PC-3 (cell line): Measurements from ENCODE around the gene FAM234A. TPM values are rescaled to one million over a fixed set of nuclear protein-coding genes. Genes with fewer than 3 reads are reported as not detected.

Experiments used
- ATAC-seq: fragments of 200-7000 bp; cut with Tn5 transposase; 2 replicates; pipeline ENCODE4 v1.9.1; 2020; ENCODE audit warnings: mild to moderate bottlenecking, moderate library complexity
- BruUV-seq: library from RNA; stranded (reverse); fragments of 400-500 nt; replicated peaks from 2 replicates; lab custom pipeline; 2021; lab: Mats Ljungman, UMichigan
- CTCF ChIA-PET: fragments of 300-600 bp; sonication (Branson Sonifier 250); formaldehyde crosslinking; loops from one replicate; lab custom pipeline; 2022; ENCODE audit warnings: antibody characterized with exemption; lab: Charles Lee
- POLR2A ChIA-PET: fragments of 300-600 bp; sonication (Branson Sonifier 250); formaldehyde crosslinking; loops from one replicate; lab custom pipeline; 2022; ENCODE audit warnings: antibody characterized with exemption; ENCODE audit not compliant: unreplicated experiment; lab: Charles Lee
- DNase-seq: peaks from one replicate; pipeline ENCODE4 v3.0.0-alpha.2; 2015
- H2AFZ ChIP-seq: fragments of 300-600 bp; sonication (generic); 2 replicates; pipeline ENCODE4 v1.6.0; 2016; ENCODE audit warnings: antibody characterized with exemption, low read length
- H3F3A ChIP-seq: fragments of 300-600 bp; sonication (generic); one replicate; pipeline ENCODE4 v1.6.0; 2017; ENCODE audit warnings: antibody characterized with exemption, low read length, control low read depth, mild to moderate bottlenecking; ENCODE audit not compliant: unreplicated experiment
- H3K27ac ChIP-seq: fragments of 300-600 bp; sonication (generic); 2 replicates; pipeline ENCODE4 v1.5.1; 2016; ENCODE audit warnings: mild to moderate bottlenecking, low read length
- H3K27me3 ChIP-seq: fragments of 300-600 bp; sonication (generic); 2 replicates; pipeline ENCODE4 v1.6.1; 2016; ENCODE audit warnings: low read length, mixed read lengths
- H3K36me3 ChIP-seq: fragments of 300-600 bp; sonication (generic); 2 replicates; pipeline ENCODE4 v1.6.1; 2016; ENCODE audit warnings: low read depth, mixed run types, low read length, mixed read lengths
- H3K4me1 ChIP-seq: fragments of 300-600 bp; sonication (generic); 2 replicates; pipeline ENCODE4 v1.5.1; 2016; ENCODE audit warnings: low read length; ENCODE audit not compliant: insufficient read depth
- H3K4me2 ChIP-seq: fragments of 300-600 bp; sonication (generic); 2 replicates; pipeline ENCODE4 v1.6.0; 2016; ENCODE audit warnings: low read length
- H3K4me3 ChIP-seq: fragments of 300-600 bp; sonication (generic); 2 replicates; pipeline ENCODE4 v1.5.1; 2016; ENCODE audit warnings: mild to moderate bottlenecking, low read length, mixed read lengths
- H3K79me2 ChIP-seq: fragments of 300-600 bp; sonication (generic); 2 replicates; pipeline ENCODE4 v1.6.1; 2017; ENCODE audit warnings: low read length, mixed read lengths
- H3K9ac ChIP-seq: fragments of 300-600 bp; sonication (generic); 2 replicates; pipeline ENCODE4 v1.6.0; 2016; ENCODE audit warnings: mild to moderate bottlenecking, low read length
- H3K9me2 ChIP-seq: fragments of 300-600 bp; sonication (generic); replicated peaks from 2 replicates; pipeline ENCODE4 v1.6.1; 2016; ENCODE audit warnings: mixed run types, low read length, mixed read lengths
- H3K9me3 ChIP-seq: fragments of 300-600 bp; sonication (generic); 2 replicates; pipeline ENCODE4 v1.6.1; 2016; ENCODE audit warnings: low read length, mixed read lengths
- H4K20me1 ChIP-seq: fragments of 300-600 bp; sonication (generic); 2 replicates; pipeline ENCODE4 v1.6.1; 2016; ENCODE audit warnings: low read length, mixed read lengths
- EZH2 ChIP-seq: fragments of 300-600 bp; sonication (generic); IDR thresholded peaks from one replicate; pipeline ENCODE4 v1.6.1; 2017; ENCODE audit warnings: antibody characterized with exemption, mild to moderate bottlenecking, low read length; ENCODE audit not compliant: unreplicated experiment
- EZH2phosphoT487 ChIP-seq: fragments of 300-600 bp; sonication (generic); IDR thresholded peaks from 2 replicates; pipeline ENCODE4 v1.6.1; 2018; ENCODE audit warnings: mild to moderate bottlenecking, antibody characterized with exemption, low read length, borderline replicate concordance
- intact Hi-C: fragments of 100-400 bp; cut with micrococcal nuclease; formaldehyde crosslinking; loops from 2 replicates; pipeline ENCODE4 v1.9.0; 2023
- total RNA-seq: library from RNA; depleted of rRNA; stranded (reverse); fragments of >200 nt; gene quantifications from 2 replicates; pipeline ENCODE4 v1.2.3, GENCODE V29; 2014
- TF ChIP-seq, protein P1 (sequence below): fragments of 300-600 bp; sonication (generic); conservative IDR thresholded peaks from 2 replicates; pipeline ENCODE4 v1.5.1; 2017; ENCODE audit warnings: antibody characterized with exemption, low read depth, mild to moderate bottlenecking, low read length

The FAM234A gene
- total RNA-seq, 1 experiment from 2014 or later = 31.4 TPM

DNA sequence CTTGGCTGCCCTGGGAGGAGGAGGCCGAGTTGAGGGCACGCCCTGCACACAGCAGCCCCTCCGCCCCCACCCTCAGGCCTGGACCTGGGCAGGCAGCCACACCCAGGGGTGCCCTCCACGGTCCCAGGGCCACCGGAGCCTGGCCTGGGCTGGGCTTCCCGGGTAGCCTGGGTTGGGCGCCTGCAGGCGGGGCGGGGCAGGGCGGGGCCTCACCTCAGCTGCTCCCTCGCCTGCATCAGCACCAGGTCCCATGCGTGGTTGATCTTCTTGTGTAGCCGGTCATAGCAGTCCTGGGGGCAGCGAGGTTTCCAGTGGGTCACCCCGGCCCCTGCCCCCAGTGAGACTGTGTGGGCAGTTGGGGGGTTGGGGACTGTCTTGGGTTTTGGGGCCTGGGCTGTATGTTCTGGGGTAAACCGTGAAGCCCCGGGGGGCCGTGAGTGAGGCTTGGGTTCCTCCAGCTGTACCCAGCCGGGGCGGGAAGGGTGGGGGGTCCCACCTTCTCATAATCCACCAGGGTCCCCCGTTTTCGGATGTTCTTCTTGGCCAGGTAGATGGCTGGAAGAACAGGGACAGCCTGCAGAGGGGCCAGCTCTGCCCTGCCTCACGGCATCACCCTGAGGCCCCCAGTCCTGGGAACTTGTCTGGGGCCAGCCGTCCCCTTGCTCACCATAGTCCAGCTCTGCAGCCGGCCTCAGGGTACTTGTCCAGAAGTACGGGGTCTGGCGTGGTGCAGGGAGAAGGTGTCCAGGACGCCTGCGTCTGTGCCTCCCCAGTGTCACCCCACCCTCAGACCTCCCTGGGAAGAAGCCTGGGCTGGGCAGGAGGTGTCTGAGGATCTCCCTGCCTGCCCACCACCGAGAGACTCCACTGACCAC lies 39.2 kb downstream of the FAM234A start:
- ATAC-seq = peak; percentile 60
- H3K9me2 ChIP-seq = no peaks in the 10 kb centered on the region
- H3K4me3 ChIP-seq = no peak overlapping the region
- H3K9ac ChIP-seq = no peak overlapping the region
- BruUV-seq = no TSS peak
- no peaks in the 10 kb centered on the region for H3K36me3 ChIP-seq
- intact Hi-C loops = no loop called here
- peak; percentile 22 for DNase-seq
- TF ChIP-seq, protein P1, sequence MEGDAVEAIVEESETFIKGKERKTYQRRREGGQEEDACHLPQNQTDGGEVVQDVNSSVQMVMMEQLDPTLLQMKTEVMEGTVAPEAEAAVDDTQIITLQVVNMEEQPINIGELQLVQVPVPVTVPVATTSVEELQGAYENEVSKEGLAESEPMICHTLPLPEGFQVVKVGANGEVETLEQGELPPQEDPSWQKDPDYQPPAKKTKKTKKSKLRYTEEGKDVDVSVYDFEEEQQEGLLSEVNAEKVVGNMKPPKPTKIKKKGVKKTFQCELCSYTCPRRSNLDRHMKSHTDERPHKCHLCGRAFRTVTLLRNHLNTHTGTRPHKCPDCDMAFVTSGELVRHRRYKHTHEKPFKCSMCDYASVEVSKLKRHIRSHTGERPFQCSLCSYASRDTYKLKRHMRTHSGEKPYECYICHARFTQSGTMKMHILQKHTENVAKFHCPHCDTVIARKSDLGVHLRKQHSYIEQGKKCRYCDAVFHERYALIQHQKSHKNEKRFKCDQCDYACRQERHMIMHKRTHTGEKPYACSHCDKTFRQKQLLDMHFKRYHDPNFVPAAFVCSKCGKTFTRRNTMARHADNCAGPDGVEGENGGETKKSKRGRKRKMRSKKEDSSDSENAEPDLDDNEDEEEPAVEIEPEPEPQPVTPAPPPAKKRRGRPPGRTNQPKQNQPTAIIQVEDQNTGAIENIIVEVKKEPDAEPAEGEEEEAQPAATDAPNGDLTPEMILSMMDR = no peak
- TF ChIP-seq EZH2phosphoT487 (no peak), EZH2 (no peak)
- H3K27ac ChIP-seq = no peak overlapping the region
- H3F3A ChIP-seq = no peaks in the 10 kb centered on the region
- no peaks in the 10 kb centered on the region for H3K27me3 ChIP-seq
- POLR2A ChIA-PET = no interaction called here
- no peaks in the 10 kb centered on the region for H3K4me1 ChIP-seq
- CTCF ChIA-PET = interaction anchor here (0.6 kb wide), 1 partner anchor 38 kb away, joined by 3 read pairs; no protein-coding TSS in a partner anchor
- H3K9me3 ChIP-seq = no peaks in the 10 kb centered on the region
- no peak overlapping the region for H2AFZ ChIP-seq
- H3K79me2 ChIP-seq = no peaks in the 10 kb centered on the region
- no peak overlapping the region for H3K4me2 ChIP-seq
- no peaks in the 10 kb centered on the region for H4K20me1 ChIP-seq

GRCh38 chr16:275041-275641 lies 40.5 kb downstream of the FAM234A start:
- ChIA-PET CTCF (no interaction called here), POLR2A (no interaction called here)
- TF ChIP-seq, protein P1 = no peak
- TF ChIP-seq EZH2 = no peak
- no peak for TF ChIP-seq EZH2phosphoT487
- no peaks in the 10 kb centered on the region for H3K9me3 ChIP-seq
- peak overlapping the region; percentile 55; the same call in 1 of the 2 replicates for H2AFZ ChIP-seq
- H3K36me3 ChIP-seq = no peaks in the 10 kb centered on the region
- BruUV-seq = no TSS peak
- DNase-seq (no peak), ATAC-seq (peak; percentile 42)
- H3K27ac ChIP-seq = no peak overlapping the region
- H3K27me3 ChIP-seq = no peaks in the 10 kb centered on the region
- no peaks in the 10 kb centered on the region for H3K4me1 ChIP-seq
- peak overlapping the region; percentile 81 for H3K4me2 ChIP-seq
- H3K79me2 ChIP-seq = no peaks in the 10 kb centered on the region
- no peaks in the 10 kb centered on the region for H3F3A ChIP-seq
- no peaks in the 10 kb centered on the region for H4K20me1 ChIP-seq
- intact Hi-C loops = no loop called here
- H3K4me3 ChIP-seq = peak overlapping the region; percentile 52; the same call in 1 of the 2 replicates
- no peak overlapping the region for H3K9ac ChIP-seq
- no peaks in the 10 kb centered on the region for H3K9me2 ChIP-seq
